Vagina (tissue), 2 donors: Measurements from ENCODE around the gene ZCCHC14.

Experiments used
- POLR2A ChIP-seq, 2 donors: fragments of 450-650 bp; IDR thresholded peaks; one replicate each; pipeline ENCODE4 v1.6.1; 2017; ENCODE audit warnings: antibody characterized with exemption in 2 of 2, mild to moderate bottlenecking in 2 of 2, moderate library complexity in 2 of 2
- POLR2AphosphoS5 ChIP-seq, 2 donors: sonication (generic); formaldehyde crosslinking; IDR thresholded peaks; one replicate each; pipeline ENCODE4 v1.9.0; 2017; ENCODE audit warnings: antibody characterized with exemption in 2 of 2, mild to moderate bottlenecking in 2 of 2, low read depth in 1 of 2; ENCODE audit not compliant: insufficient read depth in 1 of 2
- TF ChIP-seq, protein P1 (sequence below), 3 experiments: fragments of 450-650 bp in 2 of 3; fragments of 200-600 bp in 1 of 3; sonication (generic) in 1 of 3; IDR thresholded peaks; one replicate each; pipeline ENCODE4 v1.5.1; 2017 to 2019; ENCODE audit warnings: antibody characterized with exemption in 3 of 3, mild to moderate bottlenecking in 2 of 3, moderate library complexity in 2 of 3

DNA sequence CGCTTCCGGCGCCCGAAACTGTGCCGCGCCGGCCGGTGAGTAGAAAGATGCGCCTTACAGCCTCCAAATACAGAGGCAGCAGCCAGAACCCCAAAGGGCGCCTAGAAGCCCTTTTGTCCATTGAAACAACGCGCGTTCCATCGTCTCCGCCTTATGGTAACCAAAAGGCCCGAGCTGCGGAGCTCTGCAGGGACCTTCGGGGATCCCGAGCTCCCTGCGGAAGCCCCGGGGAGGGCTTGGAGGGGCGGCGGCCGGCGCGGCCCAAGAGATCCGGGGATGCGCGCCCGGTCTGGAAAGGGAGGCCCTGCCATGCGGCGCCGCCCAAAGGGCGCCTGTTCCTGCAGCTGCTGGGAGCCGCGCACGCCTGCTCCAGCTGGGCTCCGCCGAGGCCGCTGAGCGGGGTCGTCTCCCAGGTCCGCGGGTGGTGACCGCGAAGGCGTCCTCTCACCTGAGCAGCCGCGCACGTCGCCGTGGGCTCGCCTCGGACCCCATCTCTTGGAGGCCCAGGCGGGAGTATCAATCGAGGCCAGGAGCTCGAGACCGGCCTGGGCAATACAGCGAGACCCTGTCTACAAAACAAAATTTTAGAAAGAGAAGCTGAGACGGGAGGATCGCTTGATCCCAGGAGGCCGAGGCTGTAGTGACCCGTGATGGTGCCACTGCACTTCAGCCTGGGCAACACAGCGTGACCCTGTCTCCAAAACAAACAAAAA is 108.5 kb downstream of the ZCCHC14 start:
- TF ChIP-seq, protein P1, sequence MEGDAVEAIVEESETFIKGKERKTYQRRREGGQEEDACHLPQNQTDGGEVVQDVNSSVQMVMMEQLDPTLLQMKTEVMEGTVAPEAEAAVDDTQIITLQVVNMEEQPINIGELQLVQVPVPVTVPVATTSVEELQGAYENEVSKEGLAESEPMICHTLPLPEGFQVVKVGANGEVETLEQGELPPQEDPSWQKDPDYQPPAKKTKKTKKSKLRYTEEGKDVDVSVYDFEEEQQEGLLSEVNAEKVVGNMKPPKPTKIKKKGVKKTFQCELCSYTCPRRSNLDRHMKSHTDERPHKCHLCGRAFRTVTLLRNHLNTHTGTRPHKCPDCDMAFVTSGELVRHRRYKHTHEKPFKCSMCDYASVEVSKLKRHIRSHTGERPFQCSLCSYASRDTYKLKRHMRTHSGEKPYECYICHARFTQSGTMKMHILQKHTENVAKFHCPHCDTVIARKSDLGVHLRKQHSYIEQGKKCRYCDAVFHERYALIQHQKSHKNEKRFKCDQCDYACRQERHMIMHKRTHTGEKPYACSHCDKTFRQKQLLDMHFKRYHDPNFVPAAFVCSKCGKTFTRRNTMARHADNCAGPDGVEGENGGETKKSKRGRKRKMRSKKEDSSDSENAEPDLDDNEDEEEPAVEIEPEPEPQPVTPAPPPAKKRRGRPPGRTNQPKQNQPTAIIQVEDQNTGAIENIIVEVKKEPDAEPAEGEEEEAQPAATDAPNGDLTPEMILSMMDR (IDR thresholded peaks at IDR 0.05), result no peak
- TF ChIP-seq POLR2A (IDR thresholded peaks at IDR 0.05), result no peak
- peak; percentile 29 to 80 for TF ChIP-seq POLR2AphosphoS5 (IDR thresholded peaks at IDR 0.05; ENCODE audit: insufficient read depth in 1 of 2, low read depth in 1 of 2)
